Thymus (tissue), 11 donors: ENCODE measurements around the gene PYY. TPM values are rescaled to one million over a fixed set of nuclear protein-coding genes. Genes with fewer than 3 reads are reported as not detected.
"Not testable (repeated sequence)": the region's sequence is repeated elsewhere in the genome, so short reads cannot be mapped to it uniquely, and the experiment has no call there.

Experiments used
- DNase-seq, 9 donors: peaks; one replicate each; pipeline ENCODE4 v3.0.0-alpha.2; 2013; ENCODE audit warnings: low spot score in 9 of 9, low read depth in 6 of 9, missing footprints in 1 of 9
- H3K27ac ChIP-seq, 2 donors: one replicate each; pipeline ENCODE4 v1.5.1; 2013; ENCODE audit warnings: control low read depth in 1 of 2, low read depth in 1 of 2, low read length in 1 of 2, mild to moderate bottlenecking in 1 of 2, moderate library complexity in 1 of 2
- H3K27me3 ChIP-seq, 2 donors: one replicate each; pipeline ENCODE4 v1.5.1; 2013; ENCODE audit warnings: low read length in 1 of 2; ENCODE audit not compliant: control insufficient read depth in 2 of 2, insufficient read depth in 1 of 2
- H3K36me3 ChIP-seq, 2 donors: one replicate each; pipeline ENCODE4 v1.5.1; 2013; ENCODE audit warnings: low read length in 1 of 2, mild to moderate bottlenecking in 1 of 2, moderate library complexity in 1 of 2; ENCODE audit not compliant: control insufficient read depth in 2 of 2, insufficient read depth in 2 of 2
- H3K4me1 ChIP-seq, 2 donors: one replicate each; pipeline ENCODE4 v1.5.1; 2013; ENCODE audit warnings: low read length in 2 of 2; ENCODE audit not compliant: control insufficient read depth in 2 of 2, insufficient read depth in 2 of 2
- H3K4me3 ChIP-seq, 2 donors: one replicate each; pipeline ENCODE4 v1.5.1; 2013; ENCODE audit warnings: low read length in 2 of 2, control low read depth in 1 of 2, mild to moderate bottlenecking in 1 of 2
- H3K9me3 ChIP-seq, 2 donors: one replicate each; pipeline ENCODE4 v1.5.1; 2013; ENCODE audit warnings: low read length in 1 of 2, mild to moderate bottlenecking in 1 of 2; ENCODE audit not compliant: control insufficient read depth in 2 of 2, insufficient read depth in 1 of 2
- WGBS: extraction: QIAGEN DNeasy Blood & Tissue Kit; methylation state at CpG from one replicate; pipeline ENCODE4 v1.1.7; 2013; 5-methylcytosine and 5-hydroxymethylcytosine counted together
- polyA plus RNA-seq: library from polyadenylated mRNA; stranded (reverse); fragments of 200-250 nt; gene quantifications from one replicate; pipeline ENCODE4 v1.2.3, GENCODE V29; 2013
- total RNA-seq: library from RNA; stranded (reverse); fragments of 120-200 nt; gene quantifications from one replicate; pipeline ENCODE4 v1.2.4, GENCODE V29; 2013
- donor health status: healthy.

PYY gene
- total and polyA plus RNA-seq, 2 donors, result 0.57 to 6.8 TPM

GRCh38 chr17:43932357-43932756 is 21.4 kb downstream of the PYY start:
- Histone ChIP-seq H3K36me3 (no peaks in the 10 kb centered on the region), H3K27me3 (peaks cover 8 to 54% of the 10 kb centered on the region in 2 donors), H3K27ac (no peak overlapping the region), H3K4me3 (no peak overlapping the region), H3K4me1 (no peaks in the 10 kb centered on the region), H3K9me3 (no peaks in the 10 kb centered on the region)
- DNase-seq, result no peak
- WGBS, result 96% methylated on average over 10 of the region's 10 CpGs

DNA sequence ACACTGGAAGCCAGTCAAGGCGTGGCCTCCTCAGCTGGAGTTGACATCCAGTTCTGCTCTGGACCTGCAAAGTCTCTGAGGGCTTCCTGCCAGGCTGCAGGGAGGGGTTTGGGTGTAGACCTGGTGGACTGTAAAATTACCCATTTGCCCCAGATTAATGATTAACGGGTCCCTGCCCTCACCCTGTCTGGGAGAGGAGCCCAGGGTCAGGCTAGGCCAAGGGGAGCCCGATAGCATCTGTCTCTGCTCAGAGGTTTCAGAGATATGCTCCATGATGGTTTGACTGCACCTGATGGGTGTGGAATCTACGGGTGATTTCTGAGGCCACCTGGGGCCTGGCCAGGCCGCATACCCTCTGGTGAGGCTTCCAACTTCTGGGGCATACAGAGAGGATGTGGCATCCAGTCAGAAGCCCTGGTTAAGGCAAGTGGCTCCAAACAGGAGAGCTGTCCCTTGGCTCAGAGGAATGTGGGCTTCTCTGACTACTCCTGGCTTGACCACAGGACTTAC is 22.6 kb downstream of the PYY start:
- no peak overlapping the region for H3K27ac ChIP-seq
- WGBS, result 94% methylated on average over 5 of the region's 5 CpGs
- no peak overlapping the region for H3K4me3 ChIP-seq
- no peaks in the 10 kb centered on the region for H3K4me1 ChIP-seq
- no peaks in the 10 kb centered on the region for H3K9me3 ChIP-seq
- no peak for DNase-seq
- no peaks in the 10 kb centered on the region for H3K36me3 ChIP-seq
- peaks cover 7 to 57% of the 10 kb centered on the region in 2 donors for H3K27me3 ChIP-seq

DNA sequence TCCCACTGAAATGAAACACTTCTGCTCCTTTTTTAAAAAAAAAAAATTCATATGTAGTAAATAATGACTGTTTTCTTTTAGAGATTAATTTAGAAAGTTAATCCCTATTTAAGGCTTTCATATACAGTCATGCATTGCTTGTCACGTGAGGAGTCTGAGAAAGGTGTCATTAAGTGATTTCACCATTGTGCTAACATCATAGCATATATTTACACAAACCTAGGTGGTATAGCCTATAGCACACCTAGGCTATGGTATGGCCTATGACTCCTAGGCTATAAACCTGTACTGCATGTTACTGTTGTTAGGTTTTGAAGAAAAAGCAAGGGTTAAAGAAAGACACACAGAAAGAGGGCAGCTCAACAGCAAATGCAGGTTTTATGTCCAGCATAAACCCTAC is 25.1 kb downstream of the PYY start:
- 89% methylated on average over 1 of the region's 1 CpG for WGBS
- H3K27me3 ChIP-seq, result peaks cover 7 to 66% of the 10 kb centered on the region in 2 donors
- DNase-seq, result no peak

GRCh38 chr17:43927929-43928328 is 25.8 kb downstream of the PYY start:
- H3K27ac ChIP-seq, H3K4me3 ChIP-seq, H3K36me3 ChIP-seq, DNase-seq, H3K9me3 ChIP-seq, H3K4me1 ChIP-seq: not testable (repeated sequence)
- H3K27me3 ChIP-seq, result peaks cover 7 to 66% of the 10 kb centered on the region in 2 donors
- 12% methylated on average over 5 of the region's 5 CpGs for WGBS

More for the DNA sequence above, 25.1 kb downstream of the PYY start:
- H3K36me3 ChIP-seq, result no peaks in the 10 kb centered on the region
- H3K27ac ChIP-seq, result no peak overlapping the region
- no peaks in the 10 kb centered on the region for H3K9me3 ChIP-seq
- no peak overlapping the region for H3K4me3 ChIP-seq
- no peaks in the 10 kb centered on the region for H3K4me1 ChIP-seq

GRCh38 chr17:43927060-43927864 is 26.5 kb downstream of the PYY start:
- peaks cover 7 to 66% of the 10 kb centered on the region in 2 donors for H3K27me3 ChIP-seq
- H3K27ac ChIP-seq, result no peak overlapping the region
- H3K36me3 ChIP-seq, result no peaks in the 10 kb centered on the region
- 9% methylated on average over 42 of the region's 42 CpGs for WGBS
- DNase-seq, result no peak
- H3K4me3 ChIP-seq, result peak overlapping the region in 1 of 2 donors; percentile 4
- H3K9me3 ChIP-seq, result no peaks in the 10 kb centered on the region
- no peaks in the 10 kb centered on the region for H3K4me1 ChIP-seq

- WGBS, result 91% methylated on average over 2 of the region's 2 CpGs
- H3K27me3 ChIP-seq, result peaks cover 5 to 58% of the 10 kb centered on the region in 2 donors
Observed at GRCh38 chr17:43924558-43924957, 29.2 kb downstream of the PYY start.

GRCh38 chr17:43920500-43921095 is 33.1 kb downstream of the PYY start:
- Histone ChIP-seq H3K4me1 (peaks cover 0 to 4% of the 10 kb centered on the region in 2 donors), H3K27me3 (peaks cover 0 to 44% of the 10 kb centered on the region in 2 donors), H3K4me3 (no peak overlapping the region), H3K27ac (no peak overlapping the region), H3K9me3 (no peaks in the 10 kb centered on the region), H3K36me3 (no peaks in the 10 kb centered on the region)
- DNase-seq, result no peak
- WGBS, result 92% methylated on average over 10 of the region's 10 CpGs

More at GRCh38 chr17:43924558-43924957, 29.2 kb downstream of the PYY start:
- H3K27ac ChIP-seq, result no peak overlapping the region
- H3K4me1 ChIP-seq, result no peaks in the 10 kb centered on the region
- H3K4me3 ChIP-seq, result no peak overlapping the region
- H3K36me3 ChIP-seq, result no peaks in the 10 kb centered on the region
- H3K9me3 ChIP-seq, result no peaks in the 10 kb centered on the region
- DNase-seq, result no peak

- WGBS, result 53% methylated on average over 13 of the region's 13 CpGs
- peaks cover 0 to 4% of the 10 kb centered on the region in 2 donors for H3K4me1 ChIP-seq
- no peak for DNase-seq
- no peaks in the 10 kb centered on the region for H3K9me3 ChIP-seq
- peak overlapping the region in 1 of 2 donors; percentile 38 for H3K4me3 ChIP-seq
- no peaks in the 10 kb centered on the region for H3K36me3 ChIP-seq
- peaks cover 0 to 38% of the 10 kb centered on the region in 2 donors for H3K27me3 ChIP-seq
- no peak overlapping the region for H3K27ac ChIP-seq
Observed at GRCh38 chr17:43918026-43918389, 35.7 kb downstream of the PYY start.

GRCh38 chr17:43917348-43918025 is 36.3 kb downstream of the PYY start:
- Histone ChIP-seq H3K36me3 (no peaks in the 10 kb centered on the region), H3K4me3 (peak overlapping the region; percentile 15 to 38), H3K4me1 (peaks cover 0 to 4% of the 10 kb centered on the region in 2 donors), H3K27me3 (peaks cover 0 to 38% of the 10 kb centered on the region in 2 donors), H3K27ac (no peak overlapping the region), H3K9me3 (no peaks in the 10 kb centered on the region)
- peak in 1 of 9 donors; percentile 38 for DNase-seq
- 7% methylated on average over 43 of the region's 43 CpGs for WGBS
